Measurements from ENCODE around the gene SYTL3.

DNA sequence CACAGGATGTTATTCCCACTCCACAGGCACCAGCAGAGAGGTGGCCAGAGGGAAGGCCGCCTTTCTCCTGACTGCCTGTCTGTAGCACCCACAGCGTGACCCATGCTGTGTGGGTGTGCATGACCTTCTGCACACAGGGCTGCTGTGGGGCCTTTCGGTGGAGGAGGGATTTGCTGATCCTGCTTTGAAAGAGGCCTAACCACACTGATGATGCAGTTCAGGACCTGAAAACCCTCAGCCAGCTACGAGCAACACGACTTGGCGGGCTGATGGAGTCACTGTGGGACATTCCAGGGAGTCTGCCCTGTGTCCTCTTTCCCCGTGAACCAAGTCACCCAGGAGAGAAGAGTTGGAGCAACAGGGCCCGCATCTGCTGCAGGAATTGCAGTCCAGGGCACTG, 49.1 kb downstream of the SYTL3 start:
- TF ChIP-seq, protein P1, sequence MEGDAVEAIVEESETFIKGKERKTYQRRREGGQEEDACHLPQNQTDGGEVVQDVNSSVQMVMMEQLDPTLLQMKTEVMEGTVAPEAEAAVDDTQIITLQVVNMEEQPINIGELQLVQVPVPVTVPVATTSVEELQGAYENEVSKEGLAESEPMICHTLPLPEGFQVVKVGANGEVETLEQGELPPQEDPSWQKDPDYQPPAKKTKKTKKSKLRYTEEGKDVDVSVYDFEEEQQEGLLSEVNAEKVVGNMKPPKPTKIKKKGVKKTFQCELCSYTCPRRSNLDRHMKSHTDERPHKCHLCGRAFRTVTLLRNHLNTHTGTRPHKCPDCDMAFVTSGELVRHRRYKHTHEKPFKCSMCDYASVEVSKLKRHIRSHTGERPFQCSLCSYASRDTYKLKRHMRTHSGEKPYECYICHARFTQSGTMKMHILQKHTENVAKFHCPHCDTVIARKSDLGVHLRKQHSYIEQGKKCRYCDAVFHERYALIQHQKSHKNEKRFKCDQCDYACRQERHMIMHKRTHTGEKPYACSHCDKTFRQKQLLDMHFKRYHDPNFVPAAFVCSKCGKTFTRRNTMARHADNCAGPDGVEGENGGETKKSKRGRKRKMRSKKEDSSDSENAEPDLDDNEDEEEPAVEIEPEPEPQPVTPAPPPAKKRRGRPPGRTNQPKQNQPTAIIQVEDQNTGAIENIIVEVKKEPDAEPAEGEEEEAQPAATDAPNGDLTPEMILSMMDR (IDR thresholded peaks at IDR 0.05), result no peak
- no peak for TF ChIP-seq POLR2A (IDR thresholded peaks at IDR 0.05)

Data from Peyer's patch (tissue), 4 donors.